Articular chondrocyte of knee joint (primary cell): Measurements from ENCODE around the gene CD19. TPM values are rescaled to one million over a fixed set of nuclear protein-coding genes. Genes with fewer than 3 reads are reported as not detected.

ENCODE experiments used
- total RNA-seq: library from RNA; depleted of rRNA; stranded (reverse); fragments of >200 nt; gene quantifications from 2 replicates; pipeline ENCODE4 v1.2.3, GENCODE V29; 2012

The CD19 gene
- total RNA-seq: not detected in 2 replicates

GRCh38 chr16:28931801-28932225 lies at the start of gene CD19:
TSS of gene CD19 (plus strand) at chr16:28931971. CDS start at chr16:28932001, 30 bp downstream.

GRCh38 chr16:28924762-28925385 lies 6.9 kb upstream of the CD19 start, which contains the start of gene RABEP2:
TSS of gene RABEP2 (minus strand) at chr16:28925238. CDS start at chr16:28925163, 75 bp downstream.

GRCh38 chr16:28950648-28951409 lies 19.1 kb downstream of the CD19 start, which contains the start of gene NFATC2IP:
TSS of gene NFATC2IP (plus strand) at chr16:28950937. CDS start at chr16:28951012, 75 bp downstream.

GRCh38 chr16:28974437-28975157 lies 42.8 kb downstream of the CD19 start, which contains the start of gene SPNS1:
TSS of gene SPNS1 (plus strand) at chr16:28974778. CDS start at chr16:28975152, 374 bp downstream.

GRCh38 chr16:28984619-28985135 lies 52.9 kb downstream of the CD19 start, which contains the start of gene LAT:
TSS of gene LAT (plus strand) at chr16:28985052. CDS start at chr16:28985418, 366 bp downstream.

Other genes starting within 250 kb of the CD19 start
- 99.7 and 138 TPM in 2 replicates for gene EIF3C, start 220.5 kb upstream of the CD19 start, total RNA-seq
- gene NPIPB9, start 180.2 kb upstream of the CD19 start, total RNA-seq: 6.1 and 6.7 TPM in 2 replicates
- 40.0 and 47.6 TPM in 2 replicates for gene ATXN2L, start 109.0 kb upstream of the CD19 start, total RNA-seq
- 62.0 and 81.5 TPM in 2 replicates for gene TUFM, start 85.6 kb upstream of the CD19 start, total RNA-seq
- 12.4 and 12.8 TPM in 2 replicates for gene SH2B1, start 68.1 kb upstream of the CD19 start, total RNA-seq
- gene ATP2A1, start 53.5 kb upstream of the CD19 start, total RNA-seq: under 0.01 and 0.22 TPM in 2 replicates
- gene RABEP2, start 6.7 kb upstream of the CD19 start, total RNA-seq: 20.8 and 23.2 TPM in 2 replicates
- gene NFATC2IP, start 19.0 kb downstream of the CD19 start, total RNA-seq: 16.5 and 18.6 TPM in 2 replicates
- gene SPNS1, start 42.8 kb downstream of the CD19 start, total RNA-seq: 23.9 and 30.2 TPM in 2 replicates
- gene LAT, start 53.1 kb downstream of the CD19 start, total RNA-seq: 0.54 and 0.78 TPM in 2 replicates